Skeletal muscle tissue (tissue), 4 donors: ENCODE results near the gene COX8C. TPM values are rescaled to one million over a fixed set of nuclear protein-coding genes. Genes with fewer than 3 reads are reported as not detected.
"Not testable (repeated sequence)": the region's sequence is repeated elsewhere in the genome, so short reads cannot be mapped to it uniquely, and the experiment has no call there.

Experiments used
- H3K27ac ChIP-seq: one replicate; pipeline ENCODE4 v1.7.0; 2013; ENCODE audit warnings: mild to moderate bottlenecking, low read depth, low read length, inconsistent platforms
- H3K27me3 ChIP-seq, 3 donors: one replicate each; pipeline ENCODE4 v1.7.0; 2013; ENCODE audit warnings: low read length in 3 of 3; ENCODE audit not compliant: control insufficient read depth in 3 of 3, insufficient read depth in 3 of 3
- H3K36me3 ChIP-seq, 3 donors: one replicate each; pipeline ENCODE4 v1.7.0; 2013; ENCODE audit warnings: low read length in 3 of 3; ENCODE audit not compliant: control insufficient read depth in 3 of 3, insufficient read depth in 3 of 3
- H3K4me1 ChIP-seq, 3 donors: one replicate each; pipeline ENCODE4 v1.7.0; 2013; ENCODE audit warnings: low read length in 3 of 3, mild to moderate bottlenecking in 3 of 3; ENCODE audit not compliant: control insufficient read depth in 3 of 3, insufficient read depth in 3 of 3
- H3K4me3 ChIP-seq, 3 donors: one replicate each; pipeline ENCODE4 v1.7.0; 2013; ENCODE audit warnings: low read length in 3 of 3
- H3K9ac ChIP-seq, 3 donors: one replicate each; pipeline ENCODE4 v1.7.0; 2013; ENCODE audit warnings: low read length in 3 of 3, mild to moderate bottlenecking in 3 of 3, moderate library complexity in 2 of 3, low read depth in 1 of 3
- H3K9me3 ChIP-seq, 3 donors: one replicate each; pipeline ENCODE4 v1.7.0; 2013; ENCODE audit warnings: low read length in 3 of 3; ENCODE audit not compliant: control insufficient read depth in 3 of 3
- total RNA-seq: library from RNA; depleted of rRNA; stranded (reverse); fragments of >200 nt; gene quantifications from one replicate; pipeline ENCODE4 v1.2.3, GENCODE V29; 2014
- donor health status: Osteomylitis.

The COX8C gene
- total RNA-seq, 1 donor from 2014 or later: not detected

- H3K27ac ChIP-seq: no peak overlapping the region
- H3K4me3 ChIP-seq: no peak overlapping the region
- H3K36me3 ChIP-seq: peaks cover 0 to 2% (median 0%) of the 10 kb centered on the region in 3 donors
- no peaks in the 10 kb centered on the region for H3K4me1 ChIP-seq
- no peaks in the 10 kb centered on the region for H3K27me3 ChIP-seq
- no peak overlapping the region for H3K9ac ChIP-seq
- H3K9me3 ChIP-seq: no peaks in the 10 kb centered on the region
Observed at GRCh38 chr14:93348292-93348691, 1.3 kb downstream of the COX8C start.

GRCh38 chr14:93354873-93355272 lies 7.9 kb downstream of the COX8C start:
- H3K36me3 ChIP-seq, H3K27me3 ChIP-seq, H3K4me1 ChIP-seq, H3K9ac ChIP-seq, H3K27ac ChIP-seq, H3K9me3 ChIP-seq, H3K4me3 ChIP-seq: not testable (repeated sequence)

GRCh38 chr14:93368996-93369712 lies 22.2 kb downstream of the COX8C start:
- Histone ChIP-seq H3K4me1 (no peaks in the 10 kb centered on the region), H3K36me3 (no peaks in the 10 kb centered on the region), H3K27ac (no peak overlapping the region), H3K27me3 (no peaks in the 10 kb centered on the region), H3K9me3 (no peaks in the 10 kb centered on the region), H3K4me3 (no peak overlapping the region), H3K9ac (no peak overlapping the region)

- no peaks in the 10 kb centered on the region for H3K9me3 ChIP-seq
- no peak overlapping the region for H3K9ac ChIP-seq
- no peak overlapping the region for H3K27ac ChIP-seq
Observed at GRCh38 chr14:93369713-93370266, 22.8 kb downstream of the COX8C start.

DNA sequence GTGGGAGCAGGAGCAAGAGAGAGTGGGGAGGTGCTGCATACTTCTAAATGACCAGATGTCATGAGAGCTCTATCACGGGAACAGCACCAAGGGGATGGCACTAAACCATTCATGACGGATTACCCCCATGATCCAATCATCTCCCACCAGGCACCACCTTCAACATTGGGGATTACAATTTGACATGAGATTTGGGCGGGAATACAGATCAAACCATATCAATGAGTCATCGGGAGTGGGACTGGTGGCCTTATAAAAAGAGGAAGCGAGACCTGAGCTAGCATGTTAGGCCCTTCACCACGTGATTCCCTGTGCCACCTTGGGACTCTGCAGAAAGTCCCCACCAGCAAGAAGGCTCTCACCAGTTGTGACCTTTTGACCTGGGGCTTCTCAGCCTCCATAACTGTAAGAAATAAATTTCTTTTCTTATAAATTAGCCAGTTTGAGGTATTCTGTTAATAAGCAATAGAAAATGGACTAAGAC lies 28.7 kb downstream of the COX8C start:
- Histone ChIP-seq H3K4me3 (no peak overlapping the region), H3K9me3 (no peaks in the 10 kb centered on the region), H3K4me1 (no peaks in the 10 kb centered on the region), H3K27me3 (no peaks in the 10 kb centered on the region), H3K27ac (no peak overlapping the region), H3K9ac (no peak overlapping the region), H3K36me3 (no peaks in the 10 kb centered on the region)

More at GRCh38 chr14:93369713-93370266, 22.8 kb downstream of the COX8C start:
- H3K4me3 ChIP-seq: no peak overlapping the region
- H3K4me1 ChIP-seq: no peaks in the 10 kb centered on the region
- no peaks in the 10 kb centered on the region for H3K27me3 ChIP-seq
- no peaks in the 10 kb centered on the region for H3K36me3 ChIP-seq

DNA sequence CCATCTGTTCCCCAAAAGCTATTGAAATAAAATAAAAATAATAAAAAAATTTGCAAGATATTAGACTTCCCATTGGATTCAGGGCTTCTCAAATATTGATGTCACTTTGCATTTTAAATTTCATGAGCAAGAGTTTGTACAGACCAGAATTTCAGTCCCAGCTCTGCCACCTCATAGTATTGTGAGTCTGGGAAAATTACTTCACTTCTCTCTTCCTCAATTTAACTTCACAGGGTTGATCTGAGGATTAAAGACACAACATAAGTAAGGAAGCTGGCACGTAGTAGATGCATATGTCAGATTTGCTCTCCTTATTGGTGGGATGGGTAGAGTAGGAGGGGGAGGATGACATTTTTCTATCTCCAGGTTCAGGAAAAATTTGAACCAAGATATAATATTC lies 32.8 kb downstream of the COX8C start:
- H3K36me3 ChIP-seq: no peaks in the 10 kb centered on the region
- no peak overlapping the region for H3K4me3 ChIP-seq
- no peak overlapping the region for H3K9ac ChIP-seq
- no peak overlapping the region for H3K27ac ChIP-seq
- H3K27me3 ChIP-seq: no peaks in the 10 kb centered on the region
- no peaks in the 10 kb centered on the region for H3K4me1 ChIP-seq
- H3K9me3 ChIP-seq: no peaks in the 10 kb centered on the region

DNA sequence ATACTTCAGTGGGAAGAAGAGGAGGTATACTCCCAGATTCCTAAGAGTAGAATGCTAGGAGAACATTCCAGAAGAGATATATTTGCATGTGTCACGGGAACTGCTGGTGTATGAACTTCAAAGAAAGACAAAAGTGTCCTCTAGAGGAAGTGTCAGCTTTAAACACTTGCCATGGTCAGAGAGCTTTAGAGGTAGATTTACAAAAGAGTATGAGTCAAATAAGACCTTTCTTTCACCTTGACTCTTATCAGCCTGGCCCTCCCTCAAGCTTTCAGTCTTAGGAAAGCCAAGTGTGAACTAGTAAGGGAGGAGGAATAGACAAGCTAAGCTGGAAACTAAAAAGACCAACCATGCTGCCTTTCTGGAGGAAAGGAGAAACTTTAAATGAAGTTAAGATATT lies 34.7 kb downstream of the COX8C start:
- H3K9me3 ChIP-seq: no peaks in the 10 kb centered on the region
- H3K27me3 ChIP-seq: no peaks in the 10 kb centered on the region
- H3K4me3 ChIP-seq: no peak overlapping the region
- H3K4me1 ChIP-seq: no peaks in the 10 kb centered on the region
- H3K27ac ChIP-seq: no peak overlapping the region
- no peaks in the 10 kb centered on the region for H3K36me3 ChIP-seq
- H3K9ac ChIP-seq: no peak overlapping the region

DNA sequence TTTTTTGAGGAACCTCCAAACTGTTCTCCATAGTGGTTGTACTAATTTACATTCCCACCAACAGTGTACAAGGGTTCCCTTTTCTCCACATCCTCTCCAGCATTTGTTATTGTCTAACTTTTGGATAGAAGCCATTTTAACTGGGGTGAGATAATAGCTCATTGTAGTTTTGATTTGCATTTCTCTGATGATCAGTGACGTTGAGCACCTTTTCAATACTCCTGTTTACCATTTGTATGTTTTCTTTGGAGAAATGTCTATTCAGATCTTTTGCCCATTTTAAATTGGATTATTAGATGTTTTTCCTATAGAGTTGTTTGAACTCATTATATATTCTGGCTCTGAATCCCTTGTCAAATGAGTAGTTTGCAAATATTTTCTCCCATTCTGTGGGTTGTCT lies 37.3 kb downstream of the COX8C start:
- H3K4me1 ChIP-seq, H3K36me3 ChIP-seq, H3K4me3 ChIP-seq, H3K9ac ChIP-seq, H3K27me3 ChIP-seq, H3K27ac ChIP-seq, H3K9me3 ChIP-seq: not testable (repeated sequence)

- no peaks in the 10 kb centered on the region for H3K27me3 ChIP-seq
- H3K9me3 ChIP-seq: peaks cover 0 to 2% (median 2%) of the 10 kb centered on the region in 3 donors
- H3K4me1 ChIP-seq: no peaks in the 10 kb centered on the region
- no peak overlapping the region for H3K9ac ChIP-seq
- no peak overlapping the region for H3K4me3 ChIP-seq
- no peak overlapping the region for H3K27ac ChIP-seq
- no peaks in the 10 kb centered on the region for H3K36me3 ChIP-seq
Observed at GRCh38 chr14:93395231-93395630, 48.2 kb downstream of the COX8C start.

GRCh38 chr14:93396456-93396855 lies 49.5 kb downstream of the COX8C start:
- Histone ChIP-seq H3K4me3 (no peak overlapping the region), H3K9me3 (peaks cover 0 to 2% (median 2%) of the 10 kb centered on the region in 3 donors), H3K36me3 (no peaks in the 10 kb centered on the region), H3K9ac (no peak overlapping the region), H3K27me3 (no peaks in the 10 kb centered on the region), H3K4me1 (no peaks in the 10 kb centered on the region), H3K27ac (no peak overlapping the region)
